Measurements from ENCODE around the gene ZNF57.
"Not testable (repeated sequence)": the region's sequence is repeated elsewhere in the genome, so short reads cannot be mapped to it uniquely, and the experiment has no call there.

The ZNF57 gene

GRCh38 chr19:2900296-2901252 is at the start of gene ZNF57:
ZNF57 (plus strand) TSS chr19:2900928; CDS start chr19:2901046, 118 bp downstream.
- peak; percentile 98 for DNase-seq

- no peak for DNase-seq
Measured at GRCh38 chr19:2852598-2852997, 48.1 kb upstream of the ZNF57 start.

GRCh38 chr19:2853015-2853606 is 47.6 kb upstream of the ZNF57 start:
- DNase-seq = no peak

GRCh38 chr19:2854849-2855248 is 45.9 kb upstream of the ZNF57 start:
- DNase-seq = no peak

- DNase-seq = no peak
Measured at GRCh38 chr19:2856457-2857050, 44.2 kb upstream of the ZNF57 start.

- no peak for DNase-seq
Measured at GRCh38 chr19:2858864-2859263, 41.9 kb upstream of the ZNF57 start.

- DNase-seq = no peak
Measured at GRCh38 chr19:2863816-2864215, 36.9 kb upstream of the ZNF57 start.

- DNase-seq = no peak
Measured at GRCh38 chr19:2865334-2866100, 35.2 kb upstream of the ZNF57 start.

- no peak for DNase-seq
Measured at GRCh38 chr19:2866495-2867024, 34.2 kb upstream of the ZNF57 start.

- DNase-seq = no peak
Measured at GRCh38 chr19:2867025-2867991, 33.4 kb upstream of the ZNF57 start, which contains the start of gene ZNF556. ZNF556 (plus strand) TSS chr19:2867335; CDS start chr19:2867422, 87 bp downstream.

- no peak for DNase-seq
Measured at GRCh38 chr19:2869618-2870017, 31.1 kb upstream of the ZNF57 start.

- not testable (repeated sequence) for DNase-seq
Measured at GRCh38 chr19:2872175-2872574, 28.6 kb upstream of the ZNF57 start.

- no peak for DNase-seq
Measured at GRCh38 chr19:2877398-2878331, 23.1 kb upstream of the ZNF57 start.

GRCh38 chr19:2883686-2884439 is 16.9 kb upstream of the ZNF57 start:
- no peak for DNase-seq

GRCh38 chr19:2885736-2886135 is 15.0 kb upstream of the ZNF57 start:
- no peak for DNase-seq

GRCh38 chr19:2887391-2887914 is 13.3 kb upstream of the ZNF57 start:
- no peak for DNase-seq

- DNase-seq = no peak
Measured at GRCh38 chr19:2888731-2889224, 11.9 kb upstream of the ZNF57 start.

GRCh38 chr19:2890531-2890930 is 10.2 kb upstream of the ZNF57 start:
- DNase-seq = not testable (repeated sequence)

GRCh38 chr19:2896694-2897093 is 4.0 kb upstream of the ZNF57 start:
- DNase-seq = no peak

All from NK-92 treated with Interleukin-12 subunit alpha and Interleukin-12 subunit beta, amount 100 ng/mL, for 24 hours (cell line).